CD4-positive, CD25-positive, alpha-beta regulatory T cell (primary cell): ENCODE measurements around the gene KRT31. TPM values are rescaled to one million over a fixed set of nuclear protein-coding genes. Genes with fewer than 3 reads are reported as not detected.
A peak's percentile ranks its signal among the peaks of the same experiment; 100 is the strongest.

ENCODE experiments used
- ATAC-seq, 2 donors: fragments of 150-1000 bp; cut with Tn5 transposase; one replicate each; pipeline ENCODE4 v1.10.0; 2021; ENCODE audit warnings: low read depth in 2 of 2, moderate number of reproducible peaks in 2 of 2, moderate library complexity in 1 of 2
- DNase-seq, 3 donors: peaks; one replicate each; pipeline versions ENCODE4 v3.0.0 to v3.0.0-alpha.2; 2012 to 2022; ENCODE audit warnings: mixed read lengths in 1 of 3
- H3K27ac ChIP-seq: one replicate; pipeline ENCODE4 v1.7.0; 2013; ENCODE audit warnings: mild to moderate bottlenecking, low read length; ENCODE audit not compliant: insufficient read depth, poor library complexity, severe bottlenecking
- H3K27me3 ChIP-seq: one replicate; pipeline ENCODE4 v1.7.0; 2013; ENCODE audit warnings: low read length; ENCODE audit not compliant: control insufficient read depth, insufficient read depth
- H3K36me3 ChIP-seq: one replicate; pipeline ENCODE4 v1.7.0; 2013; ENCODE audit warnings: mild to moderate bottlenecking, low read length, moderate library complexity; ENCODE audit not compliant: control insufficient read depth, insufficient read depth
- H3K4me1 ChIP-seq: 2 replicates; pipeline ENCODE4 v1.7.0; 2013; ENCODE audit warnings: mild to moderate bottlenecking, low read length; ENCODE audit not compliant: insufficient read depth, control insufficient read depth, poor library complexity, severe bottlenecking
- H3K4me3 ChIP-seq: one replicate; pipeline ENCODE4 v1.7.0; 2013; ENCODE audit warnings: low read depth, mild to moderate bottlenecking, low read length, moderate library complexity
- H3K9me3 ChIP-seq, 2 experiments: 1 replicate in 1 of 2; 2 replicates in 1 of 2; pipeline ENCODE4 v1.7.0; 2013; ENCODE audit warnings: low read length in 2 of 2, mild to moderate bottlenecking in 1 of 2, moderate library complexity in 1 of 2; ENCODE audit not compliant: control insufficient read depth in 2 of 2
- H3K27ac Mint-ChIP-seq, 3 donors: one replicate each; pipeline ENCODE4 v1.8.0; 2020 to 2022; ENCODE audit warnings: mild to moderate bottlenecking in 3 of 3, mixed read lengths in 3 of 3, moderate library complexity in 2 of 3
- H3K27me3 Mint-ChIP-seq: one replicate; pipeline ENCODE4 v1.8.0; 2022; ENCODE audit warnings: mild to moderate bottlenecking, mixed read lengths
- H3K36me3 Mint-ChIP-seq: one replicate; pipeline ENCODE4 v1.8.0; 2020; ENCODE audit warnings: mixed read lengths
- H3K4me1 Mint-ChIP-seq, 4 donors: one replicate each; pipeline ENCODE4 v1.8.0; 2020 to 2022; ENCODE audit warnings: mixed read lengths in 4 of 4, mild to moderate bottlenecking in 1 of 4
- H3K4me3 Mint-ChIP-seq, 4 donors: one replicate each; pipeline ENCODE4 v1.8.0; 2020 to 2022; ENCODE audit warnings: mild to moderate bottlenecking in 4 of 4, mixed read lengths in 4 of 4, moderate library complexity in 3 of 4
- H3K9me3 Mint-ChIP-seq, 7 donors: one replicate each; pipeline ENCODE4 v1.8.0; 2020 to 2022; ENCODE audit warnings: mixed read lengths in 7 of 7, mild to moderate bottlenecking in 3 of 7, moderate library complexity in 2 of 7
- polyA plus RNA-seq, 4 donors: library from polyadenylated mRNA; unstranded; fragments of 300-500 nt; fragmentation: Illumina TruSeq; gene quantifications; one replicate each; pipeline ENCODE4 v1.2.3, GENCODE V29; 2021
- total RNA-seq: library from RNA; stranded (reverse); gene quantifications from one replicate; pipeline ENCODE4 v1.2.3, GENCODE V29; 2022

The KRT31 gene
- total and polyA plus RNA-seq, 5 donors from 2014 or later = not detected

- peaks cover 21% of the 10 kb centered on the region for H3K27me3 Mint-ChIP-seq
- no peak for ATAC-seq
- no peak overlapping the region for H3K27ac Mint-ChIP-seq
Observed at GRCh38 chr17:41394254-41394996, 3.0 kb downstream of the KRT31 start.

GRCh38 chr17:41393826-41394225 is 3.6 kb downstream of the KRT31 start:
- ATAC-seq (no peak), DNase-seq (no peak)
- peaks cover 21% of the 10 kb centered on the region for H3K27me3 Mint-ChIP-seq
- H3K4me3 Mint-ChIP-seq = no peak overlapping the region
- H3K4me1 Mint-ChIP-seq = no peaks in the 10 kb centered on the region
- H3K27ac Mint-ChIP-seq = peak overlapping the region in 1 of 3 donors; percentile 88
- H3K4me1 ChIP-seq = no peaks in the 10 kb centered on the region
- H3K27me3 ChIP-seq = peaks cover 5% of the 10 kb centered on the region
- H3K9me3 Mint-ChIP-seq = peaks cover 0 to 4% (median 0%) of the 10 kb centered on the region in 7 donors
- H3K9me3 ChIP-seq = no peaks in the 10 kb centered on the region
- no peaks in the 10 kb centered on the region for H3K36me3 Mint-ChIP-seq
- H3K4me3 ChIP-seq = no peak overlapping the region
- H3K36me3 ChIP-seq = no peaks in the 10 kb centered on the region
- H3K27ac ChIP-seq = no peak overlapping the region

More at GRCh38 chr17:41394254-41394996, 3.0 kb downstream of the KRT31 start:
- Histone ChIP-seq H3K4me3 (no peak overlapping the region), H3K9me3 (no peaks in the 10 kb centered on the region), H3K27me3 (peaks cover 5% of the 10 kb centered on the region), H3K27ac (no peak overlapping the region), H3K4me1 (no peaks in the 10 kb centered on the region), H3K36me3 (no peaks in the 10 kb centered on the region)
- Mint-ChIP-seq H3K4me1 (peaks cover 0 to 2% (median 0%) of the 10 kb centered on the region in 4 donors), H3K4me3 (no peak overlapping the region), H3K36me3 (no peaks in the 10 kb centered on the region), H3K9me3 (peaks cover 0 to 2% (median 0%) of the 10 kb centered on the region in 7 donors)
- DNase-seq = no peak

- Histone ChIP-seq H3K4me1 (no peaks in the 10 kb centered on the region), H3K9me3 (no peaks in the 10 kb centered on the region), H3K27ac (no peak overlapping the region), H3K4me3 (no peak overlapping the region), H3K36me3 (no peaks in the 10 kb centered on the region), H3K27me3 (peaks cover 5% of the 10 kb centered on the region)
- DNase-seq (no peak), ATAC-seq (no peak)
- no peak overlapping the region for H3K4me3 Mint-ChIP-seq
- H3K27me3 Mint-ChIP-seq = peaks cover 27% of the 10 kb centered on the region
- H3K9me3 Mint-ChIP-seq = peaks cover 0 to 4% (median 0%) of the 10 kb centered on the region in 7 donors
- H3K27ac Mint-ChIP-seq = peak overlapping the region in 1 of 3 donors; percentile 88
- no peaks in the 10 kb centered on the region for H3K36me3 Mint-ChIP-seq
- H3K4me1 Mint-ChIP-seq = no peaks in the 10 kb centered on the region
Observed at GRCh38 chr17:41393294-41393693, 4.1 kb downstream of the KRT31 start.

- no peak overlapping the region for H3K27ac ChIP-seq
- H3K36me3 ChIP-seq = no peaks in the 10 kb centered on the region
- no peak overlapping the region for H3K4me3 ChIP-seq
- Mint-ChIP-seq H3K27ac (no peak overlapping the region), H3K9me3 (peaks cover 0 to 7% (median 1%) of the 10 kb centered on the region in 7 donors), H3K27me3 (peaks cover 36% of the 10 kb centered on the region), H3K4me1 (no peaks in the 10 kb centered on the region), H3K4me3 (no peak overlapping the region), H3K36me3 (no peaks in the 10 kb centered on the region)
- DNase-seq = no peak
- no peak for ATAC-seq
- H3K27me3 ChIP-seq = peaks cover 8% of the 10 kb centered on the region
- no peaks in the 10 kb centered on the region for H3K4me1 ChIP-seq
- H3K9me3 ChIP-seq = peaks cover 3 to 5% of the 10 kb centered on the region in 2 experiments
Observed at GRCh38 chr17:41392278-41392677, 5.1 kb downstream of the KRT31 start.

- ATAC-seq = no peak
- Histone ChIP-seq H3K36me3 (no peaks in the 10 kb centered on the region), H3K9me3 (peaks cover 7 to 10% of the 10 kb centered on the region in 2 experiments), H3K27ac (no peak overlapping the region), H3K4me1 (no peaks in the 10 kb centered on the region), H3K4me3 (no peak overlapping the region), H3K27me3 (peaks cover 8% of the 10 kb centered on the region)
- H3K27ac Mint-ChIP-seq = no peak overlapping the region
- no peak overlapping the region for H3K4me3 Mint-ChIP-seq
- H3K27me3 Mint-ChIP-seq = peaks cover 38% of the 10 kb centered on the region
- H3K36me3 Mint-ChIP-seq = no peaks in the 10 kb centered on the region
- no peaks in the 10 kb centered on the region for H3K4me1 Mint-ChIP-seq
- DNase-seq = no peak
- peaks cover 0 to 15% (median 5%) of the 10 kb centered on the region in 7 donors for H3K9me3 Mint-ChIP-seq
Observed at GRCh38 chr17:41391535-41391934, 5.9 kb downstream of the KRT31 start.

- Mint-ChIP-seq H3K27ac (no peak overlapping the region), H3K27me3 (peaks cover 41% of the 10 kb centered on the region), H3K4me3 (no peak overlapping the region), H3K9me3 (peaks cover 0 to 17% (median 7%) of the 10 kb centered on the region in 7 donors), H3K4me1 (no peaks in the 10 kb centered on the region), H3K36me3 (no peaks in the 10 kb centered on the region)
- Histone ChIP-seq H3K9me3 (peaks cover 13 to 16% of the 10 kb centered on the region in 2 experiments), H3K4me1 (no peaks in the 10 kb centered on the region), H3K27ac (no peak overlapping the region), H3K36me3 (no peaks in the 10 kb centered on the region), H3K27me3 (peaks cover 13% of the 10 kb centered on the region), H3K4me3 (no peak overlapping the region)
- no peak for ATAC-seq
- no peak for DNase-seq
Observed at GRCh38 chr17:41390411-41390938, 6.9 kb downstream of the KRT31 start.

- Mint-ChIP-seq H3K4me3 (no peak overlapping the region), H3K36me3 (no peaks in the 10 kb centered on the region), H3K4me1 (no peaks in the 10 kb centered on the region), H3K9me3 (peaks cover 0 to 17% (median 7%) of the 10 kb centered on the region in 7 donors), H3K27me3 (peaks cover 44% of the 10 kb centered on the region), H3K27ac (no peak overlapping the region)
- Histone ChIP-seq H3K36me3 (no peaks in the 10 kb centered on the region), H3K27me3 (peaks cover 13% of the 10 kb centered on the region), H3K27ac (no peak overlapping the region), H3K4me1 (no peaks in the 10 kb centered on the region), H3K4me3 (no peak overlapping the region), H3K9me3 (peaks cover 13 to 16% of the 10 kb centered on the region in 2 experiments)
- ATAC-seq = no peak
- DNase-seq = no peak
Observed at GRCh38 chr17:41387670-41388069, 9.7 kb downstream of the KRT31 start.
